HG02840 (cell line): ENCODE data around the gene KCNK5.

ENCODE experiments used
- ATAC-seq: cut with Tn5 transposase; IDR thresholded peaks from one replicate; pipeline ENCODE4 v1.9.1; 2021; ENCODE audit warnings: mild to moderate bottlenecking, moderate library complexity, moderate number of reproducible peaks; ENCODE audit not compliant: unreplicated experiment, low FRiP score

KCNK5 gene

DNA sequence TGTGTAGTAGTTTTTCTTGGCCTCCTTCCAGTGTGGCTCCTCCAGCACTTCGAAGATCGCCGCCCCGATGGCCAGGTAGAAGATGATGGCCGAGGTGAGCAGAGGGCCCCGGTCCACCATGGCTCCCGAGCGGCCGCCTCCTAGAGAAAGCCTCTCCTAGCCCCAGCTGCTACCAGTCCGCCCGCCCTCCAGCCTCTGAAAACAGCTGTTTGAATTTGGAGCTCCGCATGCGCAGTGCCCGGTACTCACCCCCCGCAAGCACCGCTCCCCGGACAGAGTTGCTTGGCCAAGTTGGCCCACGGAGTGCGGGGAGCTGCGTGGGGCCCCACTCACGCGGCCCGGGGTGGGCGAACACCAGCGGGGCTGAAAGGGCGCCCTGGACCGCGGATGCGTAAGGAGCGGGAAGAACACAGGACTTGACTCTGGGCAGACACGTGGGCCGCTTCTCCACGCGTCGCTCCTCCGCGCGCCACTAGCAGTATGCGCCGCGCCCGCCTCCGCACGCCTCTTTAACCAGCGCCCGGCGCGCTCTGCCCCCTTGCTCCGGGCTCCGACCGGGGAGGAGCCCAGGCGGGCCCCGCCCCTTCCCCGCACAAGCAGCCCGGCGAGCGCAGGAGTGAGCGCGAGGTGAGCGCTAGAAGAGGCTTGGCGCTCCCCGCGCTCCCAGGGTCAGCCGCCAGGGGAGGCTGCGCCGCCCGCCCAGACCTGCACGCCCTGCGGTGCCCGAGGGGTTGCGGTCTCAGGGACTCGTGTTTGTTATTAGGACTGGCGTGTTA, at the start of gene KCNK5:
TSS of gene KCNK5 (minus strand) at position 484 of the 776 bp plus-strand sequence. CDS start at position 120, 364 bp downstream.
- ATAC-seq, result no peak

GRCh38 chr6:39276379-39276995, 47.2 kb upstream of the KCNK5 start:
- ATAC-seq, result no peak

DNA sequence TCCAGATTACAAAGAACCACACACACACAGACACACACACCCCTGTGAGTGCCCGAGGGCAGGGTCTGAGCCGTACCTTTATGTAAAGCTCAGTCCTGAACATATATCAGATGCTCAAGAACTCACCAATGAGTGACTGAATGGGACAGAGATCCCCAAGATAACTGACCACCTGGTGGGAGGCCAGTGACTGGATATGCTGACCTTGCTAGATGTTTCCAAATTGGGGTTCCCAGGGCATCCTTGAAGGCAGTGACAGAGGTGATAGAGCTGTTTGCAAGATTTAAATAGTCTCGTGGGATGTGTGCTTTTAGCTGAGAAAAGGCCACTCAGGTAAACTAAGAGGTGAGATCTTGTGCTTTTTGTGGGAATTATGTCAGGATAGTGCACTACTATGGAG, 45.6 kb upstream of the KCNK5 start:
- ATAC-seq, result no peak

DNA sequence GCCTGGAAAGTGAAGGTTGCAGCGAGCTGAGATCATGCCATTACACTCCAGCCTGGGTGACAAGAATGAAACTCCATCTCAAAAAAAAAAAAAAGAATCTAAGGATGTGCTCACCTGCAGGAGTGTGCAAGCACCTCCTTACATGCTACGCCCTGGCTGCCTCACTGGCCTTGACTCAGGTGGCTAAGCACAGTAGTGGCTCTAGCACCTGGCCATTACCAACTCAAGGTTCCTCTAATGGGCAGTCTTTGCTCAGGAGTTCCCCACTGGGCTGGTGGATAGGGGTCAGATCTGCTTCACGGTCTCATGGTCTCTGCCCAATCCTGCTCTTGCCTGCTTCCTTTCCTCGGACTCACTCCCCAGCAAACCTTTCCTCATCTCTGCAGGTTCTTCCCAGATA, 45.2 kb upstream of the KCNK5 start:
- ATAC-seq, result no peak

- no peak for ATAC-seq
Observed at GRCh38 chr6:39273406-39273821, 44.1 kb upstream of the KCNK5 start.

DNA sequence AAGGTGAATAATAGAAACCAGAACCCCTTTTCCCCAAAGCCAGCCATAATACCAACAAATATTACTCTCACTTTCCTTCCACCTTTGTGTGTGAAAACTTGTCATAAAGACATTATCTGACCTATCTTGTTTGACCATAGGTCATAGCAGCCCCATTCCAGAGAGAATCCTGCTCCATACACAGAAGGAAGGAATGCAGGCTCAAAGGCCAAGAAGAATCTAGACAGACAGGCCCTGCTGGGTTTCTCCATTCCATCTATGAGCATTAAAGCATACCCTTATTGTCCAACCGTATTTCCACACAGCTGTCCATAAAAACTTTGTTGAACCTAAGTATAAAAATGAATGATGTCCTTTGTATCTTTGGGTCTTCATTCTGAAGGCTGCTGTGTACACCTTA, 40.7 kb upstream of the KCNK5 start:
- no peak for ATAC-seq

- ATAC-seq, result no peak
Observed at GRCh38 chr6:39268721-39269120, 39.4 kb upstream of the KCNK5 start.

- no peak for ATAC-seq
Observed at GRCh38 chr6:39268171-39268570, 38.9 kb upstream of the KCNK5 start.

DNA sequence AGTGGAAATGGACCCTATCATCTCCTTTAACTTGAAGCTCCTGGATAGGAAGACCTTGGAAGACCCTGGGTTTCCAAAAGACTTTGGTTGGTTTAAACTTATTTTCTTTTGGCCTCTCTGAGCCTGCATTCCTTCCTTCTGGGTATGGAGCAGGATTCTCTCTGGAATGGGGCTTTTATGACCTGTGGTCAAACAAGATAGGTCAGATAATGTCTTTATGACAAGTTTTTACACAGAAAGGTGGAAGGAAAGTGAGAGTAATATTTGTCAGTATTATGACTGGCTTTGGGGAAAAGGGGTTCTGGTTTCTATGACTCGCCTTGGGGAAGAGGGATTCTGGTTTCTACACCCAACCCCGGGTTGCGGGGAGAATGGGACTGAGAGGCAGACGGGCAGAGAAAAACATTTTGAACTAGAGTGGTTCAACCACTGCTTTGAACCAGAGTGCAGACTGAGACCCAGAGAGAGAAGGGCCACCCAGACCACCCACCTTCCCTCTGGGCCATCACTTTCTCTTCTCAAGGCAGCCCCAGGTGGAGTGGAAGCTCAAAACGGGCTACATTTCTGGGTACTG, 37.6 kb upstream of the KCNK5 start:
- ATAC-seq, result no peak

- no peak for ATAC-seq
Observed at GRCh38 chr6:39266375-39266774, 37.1 kb upstream of the KCNK5 start.

- ATAC-seq, result no peak
Observed at GRCh38 chr6:39263303-39264037, 34.2 kb upstream of the KCNK5 start.

- ATAC-seq, result no peak
Observed at GRCh38 chr6:39261751-39262150, 32.5 kb upstream of the KCNK5 start.

DNA sequence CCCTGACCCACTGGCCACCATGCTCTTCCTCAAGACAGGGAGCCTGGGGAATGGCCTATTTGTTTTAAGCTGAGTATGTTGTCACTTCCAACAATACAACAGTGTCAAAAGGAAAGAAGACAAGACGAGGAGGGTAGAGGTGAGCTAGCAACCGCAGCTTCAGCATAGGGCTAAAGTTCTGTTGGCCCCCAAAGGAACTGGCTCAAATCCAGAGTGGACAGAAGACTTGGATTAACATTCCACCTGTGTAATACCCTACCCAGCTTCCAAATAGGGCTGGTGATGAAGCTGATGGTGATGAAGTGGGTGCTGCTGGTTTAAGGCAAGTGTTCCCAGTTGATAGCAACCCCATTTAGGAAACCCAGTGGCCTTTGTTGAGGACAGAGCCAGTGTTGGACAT, 31.7 kb upstream of the KCNK5 start:
- ATAC-seq, result no peak

GRCh38 chr6:39260456-39260855, 31.2 kb upstream of the KCNK5 start:
- ATAC-seq, result no peak

GRCh38 chr6:39256294-39256940, 27.1 kb upstream of the KCNK5 start:
- no peak for ATAC-seq

GRCh38 chr6:39254999-39255535, 25.8 kb upstream of the KCNK5 start:
- no peak for ATAC-seq

- ATAC-seq, result no peak
Observed at GRCh38 chr6:39251406-39251805, 22.1 kb upstream of the KCNK5 start.

DNA sequence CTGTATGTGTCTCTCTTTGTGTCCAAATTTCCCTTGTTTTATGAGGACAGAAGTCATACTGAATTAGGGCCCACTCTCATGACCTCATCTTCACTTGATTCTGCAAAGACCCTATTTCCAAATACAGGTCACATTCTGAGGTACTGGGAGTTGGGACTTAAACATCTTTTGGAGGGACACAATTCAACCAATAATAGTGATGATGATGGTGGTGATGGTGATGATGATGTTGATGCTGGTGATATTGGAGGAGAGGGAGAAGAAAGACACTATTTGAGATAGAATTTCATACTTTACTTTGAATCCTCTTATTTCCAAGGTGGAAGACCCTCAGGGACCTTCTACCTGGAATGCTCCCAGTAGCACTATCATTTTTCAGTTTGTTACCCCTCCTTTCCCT, 21.2 kb upstream of the KCNK5 start:
- no peak for ATAC-seq

GRCh38 chr6:39249278-39249677, 20.0 kb upstream of the KCNK5 start:
- ATAC-seq, result no peak

DNA sequence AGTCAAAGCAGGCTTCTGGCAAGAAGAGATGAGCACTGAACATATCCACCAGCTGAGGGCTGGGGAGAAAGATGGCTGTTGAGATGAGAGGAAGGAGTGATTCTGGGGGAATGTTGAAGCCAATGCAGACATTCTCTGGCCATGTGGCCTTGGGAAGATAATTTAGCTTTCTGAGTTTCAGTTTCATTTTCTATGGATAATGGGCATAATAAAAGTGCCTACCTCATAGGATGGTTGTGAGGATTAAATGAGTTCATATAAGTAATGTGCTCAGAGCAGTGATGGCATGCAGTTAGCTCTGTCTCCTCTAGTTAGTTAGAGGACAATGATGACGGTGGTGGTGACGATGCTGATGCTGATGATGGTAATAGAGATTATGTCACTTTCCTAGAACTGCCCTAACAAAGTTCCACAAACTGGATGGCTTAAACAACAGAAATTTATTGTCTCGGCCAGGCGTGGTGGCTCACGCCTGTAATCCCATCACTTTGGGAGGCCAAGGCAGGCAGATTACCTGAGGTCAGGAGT, 18.5 kb upstream of the KCNK5 start:
- no peak for ATAC-seq
